ENCODE measurements around the gene IL10.

Gene IL10

GRCh38 chr1:206757524-206758266, 14.6 kb downstream of the IL10 start:
- TF ChIP-seq ZBTB7A (IDR thresholded peaks at IDR 0.05; ENCODE audit: low read depth) (no peak), TEAD4 (IDR thresholded peaks at IDR 0.05) (no peak), TAF1 (IDR thresholded peaks at IDR 0.05; ENCODE audit: low read depth) (no peak), MAX (IDR thresholded peaks at IDR 0.05) (no peak), EP300 (IDR thresholded peaks at IDR 0.05; ENCODE audit: borderline replicate concordance) (no peak), NFIC (IDR thresholded peaks at IDR 0.05) (no peak), REST (IDR thresholded peaks at IDR 0.05; ENCODE audit: low read depth) (no peak), CEBPB (IDR thresholded peaks at IDR 0.05) (no peak), FOXM1 (IDR thresholded peaks at IDR 0.05; ENCODE audit: borderline replicate concordance, low read depth) (no peak)

- TF ChIP-seq CREB1 (IDR thresholded peaks at IDR 0.05; ENCODE audit: low read depth) = no peak
- TF ChIP-seq TAF1 (IDR thresholded peaks at IDR 0.05; ENCODE audit: low read depth) = no peak
- no peak for TF ChIP-seq EP300 (IDR thresholded peaks at IDR 0.05; ENCODE audit: borderline replicate concordance)
- no peak for TF ChIP-seq REST (IDR thresholded peaks at IDR 0.05; ENCODE audit: low read depth)
- TF ChIP-seq USF1 (IDR thresholded peaks at IDR 0.05) = no peak
- TF ChIP-seq TEAD4 (IDR thresholded peaks at IDR 0.05) = no peak
These were observed 18.3 kb downstream of the IL10 start for GRCh38 chr1:206754011-206754410.

- TF ChIP-seq YY1 (IDR thresholded peaks at IDR 0.05; ENCODE audit: low read depth) = no peak
- no peak for TF ChIP-seq ZBTB7A (IDR thresholded peaks at IDR 0.05; ENCODE audit: low read depth)
- TF ChIP-seq USF1 (IDR thresholded peaks at IDR 0.05) = no peak
- no peak for TF ChIP-seq TEAD4 (IDR thresholded peaks at IDR 0.05)
- no peak for TF ChIP-seq NFIC (IDR thresholded peaks at IDR 0.05)
- no peak for TF ChIP-seq REST (IDR thresholded peaks at IDR 0.05; ENCODE audit: low read depth)
- no peak for TF ChIP-seq MAX (IDR thresholded peaks at IDR 0.05)
- no peak for TF ChIP-seq EP300 (IDR thresholded peaks at IDR 0.05; ENCODE audit: borderline replicate concordance)
- no peak for TF ChIP-seq CEBPB (IDR thresholded peaks at IDR 0.05)
- no peak for TF ChIP-seq TCF12 (IDR thresholded peaks at IDR 0.05; ENCODE audit: low read depth)
- TF ChIP-seq CREB1 (IDR thresholded peaks at IDR 0.05; ENCODE audit: low read depth) = no peak
- TF ChIP-seq TAF1 (IDR thresholded peaks at IDR 0.05; ENCODE audit: low read depth) = no peak
- no peak for TF ChIP-seq RAD21 (IDR thresholded peaks at IDR 0.05; ENCODE audit: low read depth)
- TF ChIP-seq EGR1 (IDR thresholded peaks at IDR 0.05) = no peak
- TF ChIP-seq FOXM1 (IDR thresholded peaks at IDR 0.05; ENCODE audit: borderline replicate concordance, low read depth) = no peak
These were observed 19.2 kb downstream of the IL10 start for GRCh38 chr1:206753141-206753540.

- no peak for TF ChIP-seq EP300 (IDR thresholded peaks at IDR 0.05; ENCODE audit: borderline replicate concordance)
These were observed 19.8 kb downstream of the IL10 start for GRCh38 chr1:206752481-206752880.

- TF ChIP-seq FOXM1 (IDR thresholded peaks at IDR 0.05; ENCODE audit: borderline replicate concordance, low read depth) = no peak
- TF ChIP-seq TAF1 (IDR thresholded peaks at IDR 0.05; ENCODE audit: low read depth) = no peak
- no peak for TF ChIP-seq EGR1 (IDR thresholded peaks at IDR 0.05)
- TF ChIP-seq REST (IDR thresholded peaks at IDR 0.05; ENCODE audit: low read depth) = no peak
- no peak for TF ChIP-seq MAX (IDR thresholded peaks at IDR 0.05)
- TF ChIP-seq RAD21 (IDR thresholded peaks at IDR 0.05; ENCODE audit: low read depth) = no peak
- TF ChIP-seq TEAD4 (IDR thresholded peaks at IDR 0.05) = no peak
- no peak for TF ChIP-seq NFIC (IDR thresholded peaks at IDR 0.05)
- no peak for TF ChIP-seq CREB1 (IDR thresholded peaks at IDR 0.05; ENCODE audit: low read depth)
- TF ChIP-seq USF1 (IDR thresholded peaks at IDR 0.05) = no peak
- no peak for TF ChIP-seq ZBTB7A (IDR thresholded peaks at IDR 0.05; ENCODE audit: low read depth)
- TF ChIP-seq EP300 (IDR thresholded peaks at IDR 0.05; ENCODE audit: borderline replicate concordance) = no peak
These were observed 20.4 kb downstream of the IL10 start for GRCh38 chr1:206751891-206752290.

All from Ishikawa (cell line).